ENCODE results near the gene MEGF9.

GRCh38 chr9:120683150-120683549 lies 31.1 kb downstream of the MEGF9 start:
- no peak for TF ChIP-seq CTCF (conservative IDR thresholded peaks at IDR 0.05)
- TF ChIP-seq EZH2 (IDR thresholded peaks at IDR 0.05; ENCODE audit: low read depth), result no peak

Data from PC-9 (cell line).